Umbilical cord (tissue), 2 donors: ENCODE results near the gene GTPBP6. TPM values are rescaled to one million over a fixed set of nuclear protein-coding genes. Genes with fewer than 3 reads are reported as not detected.

Experiments
- DNase-seq: peaks from one replicate; pipeline ENCODE4 v3.0.0-alpha.2; 2015; ENCODE audit warnings: low spot score
- total RNA-seq: library from RNA; depleted of rRNA; stranded (reverse); fragments of >200 nt; gene quantifications from one replicate; pipeline ENCODE4 v1.2.3, GENCODE V29; 2014; ENCODE audit warnings: low replicate concordance; ENCODE audit not compliant: insufficient read depth

Gene GTPBP6, protein sequence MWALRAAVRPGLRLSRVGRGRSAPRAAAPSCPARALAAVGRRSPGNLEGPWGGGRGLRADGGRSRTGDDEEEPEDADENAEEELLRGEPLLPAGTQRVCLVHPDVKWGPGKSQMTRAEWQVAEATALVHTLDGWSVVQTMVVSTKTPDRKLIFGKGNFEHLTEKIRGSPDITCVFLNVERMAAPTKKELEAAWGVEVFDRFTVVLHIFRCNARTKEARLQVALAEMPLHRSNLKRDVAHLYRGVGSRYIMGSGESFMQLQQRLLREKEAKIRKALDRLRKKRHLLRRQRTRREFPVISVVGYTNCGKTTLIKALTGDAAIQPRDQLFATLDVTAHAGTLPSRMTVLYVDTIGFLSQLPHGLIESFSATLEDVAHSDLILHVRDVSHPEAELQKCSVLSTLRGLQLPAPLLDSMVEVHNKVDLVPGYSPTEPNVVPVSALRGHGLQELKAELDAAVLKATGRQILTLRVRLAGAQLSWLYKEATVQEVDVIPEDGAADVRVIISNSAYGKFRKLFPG
- total RNA-seq = 21.7 TPM

- peak; percentile 100 for DNase-seq
These were observed at the start of gene GTPBP6 for GRCh38 chrX:318739-319578. Gene GTPBP6, minus strand, starts transcription at chrX:318796. Its CDS starts 9 bp downstream, at chrX:318787.

- DNase-seq = no peak
These were observed 49.3 kb upstream of the GTPBP6 start for GRCh38 chrX:367866-368265.

DNA sequence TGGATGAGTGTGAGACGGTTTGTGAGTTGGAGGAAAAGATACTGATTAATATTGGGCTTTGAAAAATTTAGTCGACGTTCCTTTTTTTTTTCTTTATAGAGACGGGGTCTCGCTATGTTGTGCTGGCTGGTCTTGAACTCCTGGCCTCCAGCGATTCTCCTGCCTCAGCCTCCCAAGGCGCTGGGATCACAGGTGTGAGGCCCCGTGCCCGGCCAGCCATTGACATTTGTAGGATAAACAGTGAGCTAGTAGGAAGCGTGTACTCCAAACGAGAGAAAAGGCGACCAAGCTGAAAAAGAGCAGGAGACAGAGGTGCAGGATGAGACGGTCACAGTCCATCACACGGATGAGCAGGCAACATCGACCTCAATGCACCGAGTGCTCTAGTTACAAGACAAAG lies 48.8 kb upstream of the GTPBP6 start:
- DNase-seq = no peak

DNA sequence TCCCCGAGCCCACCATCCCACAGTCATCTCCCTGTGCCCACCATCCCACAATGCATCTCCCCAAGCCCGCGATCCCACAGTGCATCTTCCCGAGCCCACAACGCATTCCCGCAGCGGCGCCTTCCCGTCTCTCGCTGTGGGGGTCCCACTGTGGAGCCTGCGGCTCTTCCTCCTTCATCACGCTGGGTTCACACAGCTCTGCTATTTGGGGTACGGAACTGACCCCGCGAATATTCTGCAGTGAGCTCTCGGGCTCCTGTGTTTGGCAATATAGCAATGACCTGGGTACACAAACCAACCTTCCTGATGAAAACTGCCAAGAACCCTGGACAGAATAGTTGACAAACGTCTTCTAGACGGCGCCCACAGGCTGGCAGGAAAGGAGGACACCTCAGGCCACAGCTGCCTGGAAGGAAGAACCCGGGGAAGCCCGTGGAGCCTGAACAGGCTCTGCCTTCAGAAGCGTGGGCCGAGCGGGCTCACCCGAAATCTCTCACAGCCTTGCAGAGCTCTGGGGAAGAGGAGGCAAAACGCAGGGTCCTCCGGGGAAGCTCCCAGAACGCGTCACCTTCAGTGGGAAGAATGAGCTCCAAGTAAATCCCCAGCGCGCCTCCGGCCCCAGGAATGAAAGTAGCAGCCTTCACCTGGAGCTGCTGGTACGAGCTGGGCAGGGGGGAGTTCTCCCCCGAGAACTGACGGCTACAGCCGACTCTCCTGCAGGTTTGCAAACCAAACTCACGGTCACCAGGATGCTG lies 45.2 kb upstream of the GTPBP6 start:
- no peak for DNase-seq

DNA sequence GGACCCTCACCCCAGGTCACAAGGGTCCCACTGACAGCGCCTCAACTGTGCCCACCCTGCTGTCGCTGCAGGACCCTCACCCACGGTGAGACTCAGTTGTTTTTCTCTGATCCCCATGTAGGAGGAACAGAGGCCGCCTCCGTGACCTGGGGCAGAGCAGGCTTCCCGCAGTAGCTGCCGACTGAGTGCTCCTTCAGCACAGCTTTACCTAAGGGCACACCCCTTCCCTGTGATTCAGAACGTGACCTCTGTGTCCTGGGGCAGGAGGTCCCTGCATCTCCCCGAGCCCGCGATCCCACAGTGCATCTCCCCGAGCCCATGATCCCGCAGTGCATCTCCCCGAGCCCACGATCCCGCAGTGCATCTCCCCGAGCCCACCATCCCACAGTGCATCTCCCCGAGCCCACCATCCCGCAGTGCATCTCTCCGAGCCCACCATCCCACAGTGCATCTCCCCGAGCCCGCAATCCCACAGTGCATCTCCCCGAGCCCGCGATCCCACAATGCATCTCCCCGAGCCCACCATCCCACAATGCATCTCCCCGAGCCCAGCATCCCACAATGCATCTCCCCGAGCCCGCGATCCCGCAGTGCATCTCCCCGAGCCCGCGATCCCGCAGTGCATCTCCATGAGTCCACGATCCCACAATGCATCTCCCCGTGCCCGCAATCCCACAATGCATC lies 44.5 kb upstream of the GTPBP6 start:
- no peak for DNase-seq

DNA sequence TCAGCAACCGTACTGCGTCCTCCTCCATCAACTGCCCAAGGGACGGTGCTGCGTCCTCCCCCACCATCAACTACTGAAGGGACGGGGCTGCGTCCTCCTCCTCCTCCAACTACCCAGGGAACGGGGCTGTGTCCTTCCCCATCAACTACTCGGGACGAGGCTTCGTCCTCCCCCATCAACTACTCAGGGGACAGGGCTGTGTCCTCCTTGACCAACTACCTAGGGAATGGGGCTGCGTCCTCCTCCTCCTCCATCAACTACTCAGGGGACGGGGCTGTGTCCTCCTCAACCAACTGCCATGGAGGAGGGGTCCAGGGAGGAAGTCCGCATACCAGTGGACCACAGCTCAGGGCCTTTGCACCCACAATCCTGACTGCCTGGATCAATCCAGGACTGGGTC lies 43.8 kb upstream of the GTPBP6 start:
- DNase-seq = no peak

DNA sequence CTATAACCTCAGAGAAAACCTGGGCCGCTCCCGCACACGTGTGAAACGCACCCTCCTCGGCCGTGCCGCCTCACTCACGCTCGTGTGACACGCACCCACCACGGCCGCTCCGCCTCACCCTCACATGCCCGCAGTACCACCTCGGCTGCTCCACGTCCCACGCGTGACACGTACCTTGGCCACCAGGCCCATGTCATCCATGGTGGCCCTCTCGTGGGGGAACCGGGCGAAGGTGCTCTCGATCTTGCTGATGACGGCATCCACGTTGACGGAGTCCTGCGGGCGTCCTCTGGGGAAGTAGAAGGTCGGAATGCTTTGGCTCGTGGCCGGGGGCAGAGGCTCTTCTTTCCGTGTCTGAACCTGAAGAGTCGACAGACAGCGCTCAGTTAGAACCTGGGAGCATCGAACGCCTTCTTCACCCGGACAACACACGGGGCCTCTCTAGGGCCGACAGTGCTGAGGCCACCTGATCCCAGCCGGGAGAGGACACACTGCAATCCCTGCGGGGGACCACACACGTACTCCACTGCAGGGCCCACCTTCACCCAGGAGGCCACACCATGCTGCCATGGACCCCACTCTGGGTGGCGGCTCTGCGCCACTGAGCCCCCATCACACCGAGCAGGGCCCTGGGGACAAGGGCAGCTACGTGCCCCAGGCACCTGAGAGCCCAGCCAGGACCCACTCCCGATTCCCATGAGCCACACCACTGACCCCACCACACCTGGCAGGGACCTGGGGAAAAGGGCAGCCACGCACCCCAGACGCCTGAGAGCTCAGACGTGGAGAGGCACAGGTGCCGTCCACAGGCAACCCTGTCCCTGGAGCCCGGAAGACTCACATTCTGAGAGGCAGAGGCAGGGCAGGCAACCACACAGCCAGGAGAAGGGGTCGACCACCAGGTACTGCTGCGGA lies 42.9 kb upstream of the GTPBP6 start:
- no peak for DNase-seq

DNA sequence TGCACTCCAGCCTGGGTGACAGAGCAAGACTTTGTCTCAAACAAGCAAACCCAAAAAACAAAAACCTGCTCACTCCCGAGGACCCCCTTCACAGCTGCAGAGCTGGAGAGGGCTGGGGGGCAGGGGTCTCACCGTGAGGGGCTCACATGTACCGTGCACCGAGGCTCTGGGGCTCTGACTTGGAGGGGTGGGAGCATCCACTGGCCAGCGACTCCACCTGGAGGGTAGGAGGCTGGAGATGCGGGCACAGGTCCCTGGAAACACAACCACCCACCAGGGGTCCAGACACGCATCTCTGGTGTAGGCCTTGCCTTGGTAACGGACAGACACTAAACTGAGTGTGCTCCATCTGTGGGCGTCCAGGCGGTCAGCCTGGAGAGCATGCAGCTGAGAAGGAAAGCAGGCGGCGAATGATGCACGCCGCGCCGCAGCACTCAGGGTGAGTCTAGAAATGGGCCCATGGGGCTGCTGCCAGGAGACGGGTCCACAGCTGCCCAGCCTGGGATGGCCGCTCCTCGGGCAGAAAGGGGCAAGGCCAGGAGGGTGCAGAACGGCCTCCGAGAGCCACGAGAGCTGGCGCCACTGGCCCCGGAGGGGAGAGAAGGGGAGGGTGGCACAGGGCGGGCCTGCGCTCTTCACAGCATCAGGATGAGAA lies 42.0 kb upstream of the GTPBP6 start:
- DNase-seq = no peak

DNA sequence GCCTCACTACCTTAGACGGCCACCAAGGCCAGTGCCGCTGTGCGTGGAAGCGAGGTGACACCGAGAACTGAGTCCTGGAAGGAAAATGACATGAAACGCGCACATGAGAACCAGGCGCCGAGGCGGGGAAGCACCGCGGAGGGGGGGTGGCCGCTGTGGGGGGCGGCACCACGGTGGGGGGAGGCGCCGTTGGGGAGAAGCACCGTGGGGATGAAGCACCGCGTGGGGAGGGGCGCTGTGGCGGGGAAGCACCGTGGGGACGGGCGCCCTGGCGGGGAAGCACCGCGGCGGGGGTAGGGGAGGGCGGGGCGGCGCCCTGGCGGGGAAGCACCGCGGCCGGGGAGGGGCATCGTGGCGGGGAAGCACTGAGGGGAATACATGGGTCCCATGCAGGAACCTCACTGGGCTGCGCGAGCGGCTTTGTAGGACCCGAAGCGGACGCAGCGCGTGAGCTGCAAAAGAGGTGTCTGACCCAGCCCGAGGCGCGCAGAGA lies 40.1 kb upstream of the GTPBP6 start:
- DNase-seq = no peak

DNA sequence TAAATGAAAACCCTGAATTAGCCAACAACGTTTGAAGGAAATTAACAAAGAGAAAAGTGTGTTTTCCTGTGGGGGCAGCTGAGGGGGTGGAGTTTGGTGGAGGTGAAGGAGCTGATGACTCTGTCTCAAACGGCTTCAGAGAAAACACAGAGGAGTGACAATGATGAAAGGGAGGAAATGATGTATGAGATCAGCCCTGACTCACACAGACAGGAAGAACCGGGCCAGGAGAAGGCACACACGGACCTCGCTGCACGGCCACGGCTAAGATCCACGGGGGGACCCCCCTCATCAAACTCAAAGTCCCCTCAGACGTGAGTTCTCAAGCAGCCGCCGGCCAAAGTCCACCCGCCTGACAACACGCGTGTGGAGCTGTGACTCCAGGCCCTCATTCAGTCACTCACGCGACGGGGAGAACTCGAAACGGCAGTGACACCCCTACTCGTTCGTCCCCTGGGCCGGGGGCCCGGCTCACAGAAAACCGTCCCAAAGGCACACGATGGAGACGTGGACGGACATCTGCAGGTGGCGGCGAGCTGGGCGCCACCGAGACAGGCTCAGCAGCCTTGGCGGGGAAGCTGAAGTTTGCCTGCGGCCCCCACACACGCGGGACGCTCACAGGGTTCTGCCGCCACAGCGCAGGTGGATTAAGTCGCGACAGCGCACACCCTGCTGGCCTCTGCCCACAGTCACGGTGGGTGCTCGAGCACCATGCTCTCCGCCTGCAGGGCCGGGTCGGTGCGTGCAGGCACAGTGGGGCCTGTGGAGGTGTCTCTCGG lies 39.3 kb upstream of the GTPBP6 start:
- no peak for DNase-seq

DNA sequence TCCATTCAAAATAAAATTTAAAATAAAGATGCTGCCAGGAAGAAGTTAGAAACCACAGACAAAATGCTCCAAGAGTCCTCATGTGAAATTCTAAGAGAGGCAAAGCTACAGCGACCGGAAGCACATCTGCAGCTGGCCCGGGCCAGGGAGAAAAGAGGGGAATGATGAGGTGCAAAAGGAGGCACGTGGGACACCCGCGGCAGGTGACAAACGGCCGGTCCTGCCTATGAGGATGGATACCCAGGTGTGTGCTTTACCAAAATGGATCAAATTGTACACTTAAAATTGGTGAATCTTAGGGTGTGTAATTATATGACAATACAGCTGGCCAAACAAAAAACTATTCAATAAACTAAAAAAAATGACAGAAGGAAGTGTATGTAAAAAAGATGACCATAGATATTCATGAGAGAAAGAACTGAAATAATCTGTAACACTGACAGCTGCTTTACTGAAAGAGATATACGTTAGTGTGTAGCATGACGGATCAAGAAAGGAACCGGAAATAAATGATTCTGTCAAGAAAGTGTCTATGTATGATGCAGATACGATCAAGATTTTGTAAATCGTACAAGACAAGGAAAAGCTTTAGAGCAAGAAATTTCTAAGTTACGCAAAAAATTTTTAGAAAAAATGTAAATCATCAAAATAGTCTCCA lies 38.6 kb upstream of the GTPBP6 start:
- DNase-seq = no peak

DNA sequence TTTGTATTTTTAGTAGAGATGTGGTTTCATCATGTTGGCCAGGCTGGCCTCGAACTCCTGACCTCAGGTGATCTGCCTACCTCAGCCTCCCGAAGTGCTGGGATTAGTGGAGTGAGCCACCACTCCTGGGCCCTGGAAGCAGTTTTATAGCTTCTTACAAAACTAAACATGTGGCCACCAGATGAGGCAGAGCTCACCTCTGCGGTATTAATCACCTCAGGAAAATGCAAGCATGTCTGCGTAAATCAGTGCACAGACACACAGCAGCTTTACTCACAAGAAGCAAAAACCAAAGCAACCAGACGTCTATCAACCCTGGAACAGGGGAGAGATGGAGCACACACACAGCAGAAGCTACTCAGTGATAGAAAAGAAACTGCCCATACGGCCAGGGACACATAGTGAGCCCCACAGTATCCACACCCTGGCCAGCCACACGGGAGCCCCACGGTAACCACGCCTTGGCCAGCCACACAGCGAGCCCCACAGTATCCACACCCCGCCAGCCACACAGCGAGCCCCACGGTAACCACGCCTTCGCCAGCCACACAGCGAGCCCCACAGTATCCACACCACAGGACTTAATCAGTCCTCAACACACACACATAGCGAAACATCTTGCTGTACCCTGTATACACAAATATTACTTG lies 37.9 kb upstream of the GTPBP6 start:
- no peak for DNase-seq

GRCh38 chrX:355329-356050 lies 36.9 kb upstream of the GTPBP6 start:
- DNase-seq = no peak

- DNase-seq = no peak
These were observed 35.3 kb upstream of the GTPBP6 start for GRCh38 chrX:353566-354535.

DNA sequence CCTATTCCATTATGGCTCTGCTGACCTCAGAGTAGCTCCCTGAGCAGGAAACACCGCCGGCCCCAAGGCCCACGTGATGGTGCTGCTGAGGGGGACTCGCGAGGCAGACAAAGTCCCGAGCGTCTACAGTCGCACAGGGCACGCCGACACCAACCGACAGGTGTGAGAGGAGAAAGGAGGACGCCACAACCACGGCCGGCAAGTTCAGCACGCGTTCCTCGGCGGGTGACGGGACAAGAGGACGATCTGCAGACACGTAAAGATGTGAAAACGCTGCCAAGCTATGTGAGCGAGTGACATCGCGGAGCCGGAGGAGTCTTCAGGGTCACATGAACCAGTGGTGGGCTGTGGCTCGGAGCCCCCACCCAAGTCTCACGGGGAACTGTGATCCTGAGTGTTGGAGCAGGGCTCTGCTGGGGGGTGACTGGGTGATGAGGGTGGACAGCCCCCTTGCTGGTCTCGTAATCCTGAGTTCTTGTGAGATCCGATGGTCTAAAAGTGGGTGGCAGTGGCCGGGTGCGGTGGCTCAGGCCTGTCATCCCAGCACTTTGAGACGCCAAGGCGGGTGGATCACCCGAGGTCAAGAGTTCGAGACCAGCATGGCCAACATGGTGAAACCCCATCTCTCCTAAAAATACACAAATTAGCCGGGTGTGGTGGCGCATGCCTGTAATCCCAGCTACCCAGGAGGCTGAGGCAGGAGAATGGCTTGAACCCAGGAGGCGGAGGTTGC lies 34.2 kb upstream of the GTPBP6 start:
- DNase-seq = no peak
